Neural cell (in vitro differentiated cells): ENCODE data around the gene PCYT1A.

Source experiments
- CTCF ChIP-seq: fragments of 450-650 bp; IDR thresholded peaks from 2 replicates; pipeline ENCODE4 v1.5.1; 2014; ENCODE audit warnings: antibody characterized with exemption, mild to moderate bottlenecking, moderate library complexity; ENCODE audit not compliant: poor library complexity, severe bottlenecking
- EP300 ChIP-seq: fragments of 450-650 bp; conservative IDR thresholded peaks from 2 replicates; pipeline ENCODE4 v1.6.1; 2014; ENCODE audit warnings: antibody characterized with exemption, mild to moderate bottlenecking, moderate library complexity; ENCODE audit not compliant: poor library complexity, severe bottlenecking
- EZH2 ChIP-seq: fragments of 200-600, 300-800 bp; shearing (Covaris generic), sonication (generic); IDR thresholded peaks from 2 replicates; pipeline ENCODE4 v1.6.1; 2014; ENCODE audit warnings: antibody characterized with exemption, low read length, borderline replicate concordance, mild to moderate bottlenecking; ENCODE audit not compliant: insufficient read depth, poor library complexity, severe bottlenecking
- MXI1 ChIP-seq: fragments of 450-650 bp; conservative IDR thresholded peaks from 2 replicates; pipeline ENCODE4 v1.6.1; 2014; ENCODE audit warnings: antibody characterized with exemption, mild to moderate bottlenecking; ENCODE audit not compliant: poor library complexity, severe bottlenecking
- POLR2AphosphoS5 ChIP-seq: IDR thresholded peaks from 2 replicates; pipeline ENCODE4 v1.6.1; 2012
- RAD21 ChIP-seq: fragments of 450-650 bp; conservative IDR thresholded peaks from 2 replicates; pipeline ENCODE4 v1.6.1; 2014; ENCODE audit warnings: antibody characterized with exemption, mild to moderate bottlenecking, moderate library complexity
- SMC3 ChIP-seq: fragments of 450-650 bp; conservative IDR thresholded peaks from 2 replicates; pipeline ENCODE4 v1.6.1; 2014; ENCODE audit warnings: antibody characterized with exemption, mild to moderate bottlenecking, moderate library complexity; ENCODE audit not compliant: poor library complexity

DNA sequence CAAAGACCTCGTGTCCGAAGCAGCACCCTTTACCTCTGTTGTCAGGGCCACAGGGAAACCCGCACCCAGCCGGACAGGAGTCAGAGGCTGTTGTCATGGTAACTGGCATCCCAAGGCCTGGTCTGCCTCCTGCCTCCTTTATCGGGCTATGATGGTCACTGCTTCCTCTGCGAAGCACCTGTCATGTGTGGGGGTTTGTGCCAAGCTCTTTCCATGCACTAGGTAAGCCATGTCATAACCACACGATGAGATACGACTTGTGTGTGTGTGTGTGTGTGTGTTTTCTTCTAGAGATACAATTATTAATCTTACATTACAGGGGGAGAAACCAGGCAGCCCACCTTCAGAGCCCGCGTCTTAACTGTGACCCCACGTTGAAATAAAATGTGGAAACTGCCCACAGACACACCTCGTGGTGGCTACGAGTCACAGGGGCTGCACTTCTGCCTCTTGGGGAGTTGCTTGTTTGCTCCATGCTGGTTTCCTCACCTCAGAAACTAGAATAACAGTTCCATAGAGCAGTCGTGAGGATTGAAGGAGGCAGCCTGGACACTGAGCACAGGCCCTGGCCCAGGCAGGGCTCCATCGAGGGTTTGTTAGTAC is 94.3 kb downstream of the PCYT1A start:
- TF ChIP-seq EP300 (no peak), CTCF (no peak), RAD21 (peak; percentile 35), EZH2 (no peak), POLR2AphosphoS5 (peak; percentile 17), SMC3 (no peak), MXI1 (no peak)
